ENCODE results near the gene COX6B1.
A peak's percentile ranks its signal among the peaks of the same experiment; 100 is the strongest.

Gene COX6B1

DNA sequence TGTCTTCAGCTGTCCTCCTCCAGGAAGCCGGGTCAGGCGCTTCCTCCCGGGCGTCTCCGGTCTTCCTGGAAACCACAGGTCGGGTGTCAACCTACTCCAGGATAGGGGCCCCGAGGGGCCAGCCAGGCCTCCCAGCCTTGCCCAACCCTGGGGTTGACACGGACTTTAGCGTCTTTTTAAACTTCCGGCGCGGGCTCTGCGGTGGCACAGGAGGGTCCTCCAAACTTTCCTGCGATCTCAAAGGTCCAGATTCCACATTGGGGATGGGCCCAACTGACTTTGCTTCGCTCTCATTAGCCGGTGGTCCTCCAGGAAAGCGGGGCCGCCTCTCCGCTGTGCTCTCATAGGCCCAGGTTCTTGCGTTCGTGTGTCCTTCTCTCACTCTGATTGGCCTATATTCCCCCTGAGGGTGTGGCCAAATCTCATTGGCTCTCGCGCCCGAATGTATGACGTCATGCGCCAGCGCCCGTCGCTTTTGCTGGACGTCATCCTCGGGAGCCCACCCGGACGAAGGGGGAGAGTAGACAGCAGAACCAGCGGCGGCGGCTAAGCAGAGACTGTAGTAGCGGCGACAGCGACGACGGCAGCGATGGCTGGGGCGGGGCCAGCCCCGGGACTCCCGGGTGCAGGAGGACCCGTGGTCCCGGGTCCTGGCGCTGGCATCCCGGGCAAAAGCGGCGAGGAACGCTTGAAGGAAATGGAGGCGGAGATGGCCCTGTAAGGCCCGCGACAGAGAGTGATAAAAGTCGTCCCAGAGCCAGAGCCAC, 19.4 kb upstream of the COX6B1 start, which contains the start of gene RBM42 (continued):
- TF ChIP-seq, protein P1, sequence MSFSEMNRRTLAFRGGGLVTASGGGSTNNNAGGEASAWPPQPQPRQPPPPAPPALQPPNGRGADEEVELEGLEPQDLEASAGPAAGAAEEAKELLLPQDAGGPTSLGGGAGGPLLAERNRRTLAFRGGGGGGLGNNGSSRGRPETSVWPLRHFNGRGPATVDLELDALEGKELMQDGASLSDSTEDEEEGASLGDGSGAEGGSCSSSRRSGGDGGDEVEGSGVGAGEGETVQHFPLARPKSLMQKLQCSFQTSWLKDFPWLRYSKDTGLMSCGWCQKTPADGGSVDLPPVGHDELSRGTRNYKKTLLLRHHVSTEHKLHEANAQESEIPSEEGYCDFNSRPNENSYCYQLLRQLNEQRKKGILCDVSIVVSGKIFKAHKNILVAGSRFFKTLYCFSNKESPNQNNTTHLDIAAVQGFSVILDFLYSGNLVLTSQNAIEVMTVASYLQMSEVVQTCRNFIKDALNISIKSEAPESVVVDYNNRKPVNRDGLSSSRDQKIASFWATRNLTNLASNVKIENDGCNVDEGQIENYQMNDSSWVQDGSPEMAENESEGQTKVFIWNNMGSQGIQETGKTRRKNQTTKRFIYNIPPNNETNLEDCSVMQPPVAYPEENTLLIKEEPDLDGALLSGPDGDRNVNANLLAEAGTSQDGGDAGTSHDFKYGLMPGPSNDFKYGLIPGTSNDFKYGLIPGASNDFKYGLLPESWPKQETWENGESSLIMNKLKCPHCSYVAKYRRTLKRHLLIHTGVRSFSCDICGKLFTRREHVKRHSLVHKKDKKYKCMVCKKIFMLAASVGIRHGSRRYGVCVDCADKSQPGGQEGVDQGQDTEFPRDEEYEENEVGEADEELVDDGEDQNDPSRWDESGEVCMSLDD (tag by site-specific recombination; IDR thresholded peaks at IDR 0.05) = peak; percentile 99
- TF ChIP-seq ZSCAN30 (tag by site-specific recombination; IDR thresholded peaks at IDR 0.05) (peak; percentile 68; the same call in 1 of the 2 replicates), ZNF366 (tag by site-specific recombination; conservative IDR thresholded peaks at IDR 0.05) (no peak), HOXC10 (CRISPR knock-in tag; IDR thresholded peaks at IDR 0.05) (no peak), ZNF202 (tag by site-specific recombination; IDR thresholded peaks at IDR 0.05; ENCODE audit: borderline replicate concordance) (no peak), REPIN1 (tag by site-specific recombination; IDR thresholded peaks at IDR 0.05; ENCODE audit: low read depth) (no peak; the same call in 1 of the 2 replicates), ZNF174 (tag by site-specific recombination; IDR thresholded peaks at IDR 0.05) (no peak), ZNF76 (tag by site-specific recombination; IDR thresholded peaks at IDR 0.05; ENCODE audit: borderline replicate concordance, low read depth) (peak; percentile 92), ZNF629 (tag by site-specific recombination; IDR thresholded peaks at IDR 0.05) (peak; percentile 100), ZNF830 (tag by site-specific recombination; IDR thresholded peaks at IDR 0.05; ENCODE audit: low read depth) (no peak), ZNF19 (tag by site-specific recombination; IDR thresholded peaks at IDR 0.05; ENCODE audit: low read depth) (no peak), ZNF416 (tag by site-specific recombination; IDR thresholded peaks at IDR 0.05) (no peak), ZNF501 (tag by site-specific recombination; IDR thresholded peaks at IDR 0.05) (peak; percentile 96), ZNF658 (tag by site-specific recombination; IDR thresholded peaks at IDR 0.05) (no peak), ZNF426 (tag by site-specific recombination; IDR thresholded peaks at IDR 0.05) (no peak), ZNF324 (tag by site-specific recombination; IDR thresholded peaks at IDR 0.05) (peak; percentile 98), ZNF610 (tag by site-specific recombination; IDR thresholded peaks at IDR 0.05; ENCODE audit: borderline replicate concordance) (peak; percentile 72; the same call in 1 of the 2 replicates), ZFP37 (tag by site-specific recombination; IDR thresholded peaks at IDR 0.05) (peak; percentile 85; the same call in 1 of the 2 replicates), FEZF1 (tag by site-specific recombination; IDR thresholded peaks at IDR 0.05) (no peak), ZFHX2 (tag by site-specific recombination; conservative IDR thresholded peaks at IDR 0.05) (peak; percentile 80), KLF8 (tag by site-specific recombination; IDR thresholded peaks at IDR 0.05) (peak; percentile 100), ZNF211 (tag by site-specific recombination; IDR thresholded peaks at IDR 0.05; ENCODE audit: low read depth) (no peak), ZBTB21 (tag by site-specific recombination; IDR thresholded peaks at IDR 0.05) (peak; percentile 100), YY2 (tag by site-specific recombination; IDR thresholded peaks at IDR 0.05) (peak; percentile 96), HOXA7 (CRISPR knock-in tag; IDR thresholded peaks at IDR 0.05; ENCODE audit: borderline replicate concordance) (no peak), GLI4 (tag by site-specific recombination; IDR thresholded peaks at IDR 0.05) (no peak), HOXD13 (CRISPR knock-in tag; IDR thresholded peaks at IDR 0.05; ENCODE audit: borderline replicate concordance) (no peak), ZNF433 (tag by site-specific recombination; IDR thresholded peaks at IDR 0.05; ENCODE audit: low read depth) (no peak), ZNF112 (tag by site-specific recombination; IDR thresholded peaks at IDR 0.05) (no peak), ZNF621 (tag by site-specific recombination; IDR thresholded peaks at IDR 0.05) (no peak), ZNF133 (tag by site-specific recombination; IDR thresholded peaks at IDR 0.05) (no peak), OSR2 (tag by site-specific recombination; IDR thresholded peaks at IDR 0.05) (peak; percentile 73)
- TF ChIP-seq, protein P2, sequence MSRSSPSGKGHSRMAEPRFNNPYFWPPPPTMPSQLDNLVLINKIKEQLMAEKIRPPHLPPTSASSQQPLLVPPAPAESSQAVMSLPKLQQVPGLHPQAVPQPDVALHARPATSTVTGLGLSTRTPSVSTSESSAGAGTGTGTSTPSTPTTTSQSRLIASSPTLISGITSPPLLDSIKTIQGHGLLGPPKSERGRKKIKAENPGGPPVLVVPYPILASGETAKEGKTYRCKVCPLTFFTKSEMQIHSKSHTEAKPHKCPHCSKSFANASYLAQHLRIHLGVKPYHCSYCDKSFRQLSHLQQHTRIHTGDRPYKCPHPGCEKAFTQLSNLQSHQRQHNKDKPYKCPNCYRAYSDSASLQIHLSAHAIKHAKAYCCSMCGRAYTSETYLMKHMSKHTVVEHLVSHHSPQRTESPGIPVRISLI (tag by site-specific recombination; IDR thresholded peaks at IDR 0.05) = no peak
- TF ChIP-seq, protein P3, sequence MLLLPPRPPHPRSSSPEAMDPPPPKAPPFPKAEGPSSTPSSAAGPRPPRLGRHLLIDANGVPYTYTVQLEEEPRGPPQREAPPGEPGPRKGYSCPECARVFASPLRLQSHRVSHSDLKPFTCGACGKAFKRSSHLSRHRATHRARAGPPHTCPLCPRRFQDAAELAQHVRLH (tag by site-specific recombination; IDR thresholded peaks at IDR 0.05) = peak; percentile 95
- TF ChIP-seq, protein P4, sequence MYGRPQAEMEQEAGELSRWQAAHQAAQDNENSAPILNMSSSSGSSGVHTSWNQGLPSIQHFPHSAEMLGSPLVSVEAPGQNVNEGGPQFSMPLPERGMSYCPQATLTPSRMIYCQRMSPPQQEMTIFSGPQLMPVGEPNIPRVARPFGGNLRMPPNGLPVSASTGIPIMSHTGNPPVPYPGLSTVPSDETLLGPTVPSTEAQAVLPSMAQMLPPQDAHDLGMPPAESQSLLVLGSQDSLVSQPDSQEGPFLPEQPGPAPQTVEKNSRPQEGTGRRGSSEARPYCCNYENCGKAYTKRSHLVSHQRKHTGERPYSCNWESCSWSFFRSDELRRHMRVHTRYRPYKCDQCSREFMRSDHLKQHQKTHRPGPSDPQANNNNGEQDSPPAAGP (tag by site-specific recombination; IDR thresholded peaks at IDR 0.05) = peak; percentile 100
- TF ChIP-seq, protein P5, sequence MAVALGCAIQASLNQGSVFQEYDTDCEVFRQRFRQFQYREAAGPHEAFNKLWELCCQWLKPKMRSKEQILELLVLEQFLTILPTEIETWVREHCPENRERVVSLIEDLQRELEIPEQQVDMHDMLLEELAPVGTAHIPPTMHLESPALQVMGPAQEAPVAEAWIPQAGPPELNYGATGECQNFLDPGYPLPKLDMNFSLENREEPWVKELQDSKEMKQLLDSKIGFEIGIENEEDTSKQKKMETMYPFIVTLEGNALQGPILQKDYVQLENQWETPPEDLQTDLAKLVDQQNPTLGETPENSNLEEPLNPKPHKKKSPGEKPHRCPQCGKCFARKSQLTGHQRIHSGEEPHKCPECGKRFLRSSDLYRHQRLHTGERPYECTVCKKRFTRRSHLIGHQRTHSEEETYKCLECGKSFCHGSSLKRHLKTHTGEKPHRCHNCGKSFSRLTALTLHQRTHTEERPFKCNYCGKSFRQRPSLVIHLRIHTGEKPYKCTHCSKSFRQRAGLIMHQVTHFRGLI (tag by site-specific recombination; IDR thresholded peaks at IDR 0.05) = peak; percentile 99

Measured in HEK293 (cell line).